ENCODE data around the gene TSSK3.

Gene TSSK3

GRCh38 chr1:32363713-32364112 lies 1.4 kb downstream of the TSSK3 start:
- no peak overlapping the region for H3K4me3 ChIP-seq (ENCODE audit: low read depth, low read length)
- DNase-seq (ENCODE audit: low read depth, low spot score) = no peak
- TF ChIP-seq, protein P1, sequence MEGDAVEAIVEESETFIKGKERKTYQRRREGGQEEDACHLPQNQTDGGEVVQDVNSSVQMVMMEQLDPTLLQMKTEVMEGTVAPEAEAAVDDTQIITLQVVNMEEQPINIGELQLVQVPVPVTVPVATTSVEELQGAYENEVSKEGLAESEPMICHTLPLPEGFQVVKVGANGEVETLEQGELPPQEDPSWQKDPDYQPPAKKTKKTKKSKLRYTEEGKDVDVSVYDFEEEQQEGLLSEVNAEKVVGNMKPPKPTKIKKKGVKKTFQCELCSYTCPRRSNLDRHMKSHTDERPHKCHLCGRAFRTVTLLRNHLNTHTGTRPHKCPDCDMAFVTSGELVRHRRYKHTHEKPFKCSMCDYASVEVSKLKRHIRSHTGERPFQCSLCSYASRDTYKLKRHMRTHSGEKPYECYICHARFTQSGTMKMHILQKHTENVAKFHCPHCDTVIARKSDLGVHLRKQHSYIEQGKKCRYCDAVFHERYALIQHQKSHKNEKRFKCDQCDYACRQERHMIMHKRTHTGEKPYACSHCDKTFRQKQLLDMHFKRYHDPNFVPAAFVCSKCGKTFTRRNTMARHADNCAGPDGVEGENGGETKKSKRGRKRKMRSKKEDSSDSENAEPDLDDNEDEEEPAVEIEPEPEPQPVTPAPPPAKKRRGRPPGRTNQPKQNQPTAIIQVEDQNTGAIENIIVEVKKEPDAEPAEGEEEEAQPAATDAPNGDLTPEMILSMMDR (IDR thresholded peaks at IDR 0.05; ENCODE audit: low read depth, low read length) = no peak
- in situ Hi-C loops (cut with HindIII; ENCODE audit: low sequenced_read_pairs) = no loop called here

GRCh38 chr1:32364836-32365235 lies 2.5 kb downstream of the TSSK3 start:
- DNase-seq (ENCODE audit: low read depth, low spot score) = no peak
- in situ Hi-C loops (cut with HindIII; ENCODE audit: low sequenced_read_pairs) = no loop called here
- TF ChIP-seq, protein P1 (IDR thresholded peaks at IDR 0.05; ENCODE audit: low read depth, low read length) = no peak
- no peak overlapping the region for H3K4me3 ChIP-seq (ENCODE audit: low read depth, low read length)

DNA sequence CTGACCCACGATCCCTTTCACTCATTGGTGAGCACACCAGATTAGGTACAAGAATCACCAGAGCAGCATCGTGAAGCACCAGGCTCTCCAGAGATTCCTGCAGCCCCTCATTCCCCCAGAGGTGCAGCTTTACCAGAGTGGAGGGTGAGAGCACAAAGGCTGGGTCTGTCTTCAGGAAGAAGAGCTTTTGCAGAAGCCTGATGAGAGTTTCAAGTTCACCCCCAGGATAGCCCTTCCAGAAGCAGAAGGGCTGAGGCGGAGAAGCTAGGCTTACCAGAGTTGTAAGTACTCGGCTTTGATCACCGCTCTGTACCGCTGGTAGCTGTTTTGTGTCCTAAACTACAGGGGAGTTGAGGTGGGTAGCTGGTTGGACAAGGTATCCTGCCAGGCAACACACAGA lies 3.1 kb downstream of the TSSK3 start:
- TF ChIP-seq, protein P1 (IDR thresholded peaks at IDR 0.05; ENCODE audit: low read depth, low read length) = no peak
- no peak overlapping the region for H3K4me3 ChIP-seq (ENCODE audit: low read depth, low read length)
- in situ Hi-C loops (cut with HindIII; ENCODE audit: low sequenced_read_pairs) = no loop called here
- DNase-seq (ENCODE audit: low read depth, low spot score) = no peak

GRCh38 chr1:32367912-32368635 lies 5.7 kb downstream of the TSSK3 start:
- DNase-seq (ENCODE audit: low read depth, low spot score) = no peak
- in situ Hi-C loops (cut with HindIII; ENCODE audit: low sequenced_read_pairs) = no loop called here
- H3K4me3 ChIP-seq (ENCODE audit: low read depth, low read length) = no peak overlapping the region
- TF ChIP-seq, protein P1 (IDR thresholded peaks at IDR 0.05; ENCODE audit: low read depth, low read length) = no peak

DNA sequence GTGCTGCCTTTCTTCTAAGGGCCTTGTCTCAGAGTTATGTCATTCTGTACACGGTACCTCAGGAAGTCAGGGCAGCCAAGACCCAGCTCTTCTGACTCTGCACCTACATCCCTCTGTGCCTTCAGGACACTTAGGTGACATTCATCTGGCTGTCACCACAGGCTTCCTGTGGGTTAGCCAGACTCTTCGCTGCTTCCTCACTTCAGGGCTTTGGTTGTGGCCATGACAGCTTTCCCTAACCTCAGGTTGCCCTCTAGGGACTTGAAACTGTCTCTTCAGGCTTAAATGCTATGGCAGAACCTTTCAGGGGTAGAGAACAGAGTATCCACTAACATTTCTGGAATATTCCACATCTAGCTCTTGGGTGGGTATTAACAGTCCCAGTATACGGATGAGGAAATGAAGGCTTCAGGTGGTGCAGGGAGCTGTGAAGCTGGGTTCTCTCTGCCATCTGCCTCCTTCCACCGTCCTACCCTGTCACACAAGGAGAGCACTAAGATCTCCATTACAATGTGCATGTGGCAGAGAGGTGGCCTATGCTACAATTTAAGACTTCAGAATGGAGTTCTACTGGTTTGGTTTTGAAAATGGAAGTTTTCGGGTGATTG lies 9.9 kb downstream of the TSSK3 start:
- DNase-seq (ENCODE audit: low read depth, low spot score) = no peak
- in situ Hi-C loops (cut with HindIII; ENCODE audit: low sequenced_read_pairs) = no loop called here
- TF ChIP-seq, protein P1 (IDR thresholded peaks at IDR 0.05; ENCODE audit: low read depth, low read length) = no peak
- H3K4me3 ChIP-seq (ENCODE audit: low read depth, low read length) = no peak overlapping the region

DNA sequence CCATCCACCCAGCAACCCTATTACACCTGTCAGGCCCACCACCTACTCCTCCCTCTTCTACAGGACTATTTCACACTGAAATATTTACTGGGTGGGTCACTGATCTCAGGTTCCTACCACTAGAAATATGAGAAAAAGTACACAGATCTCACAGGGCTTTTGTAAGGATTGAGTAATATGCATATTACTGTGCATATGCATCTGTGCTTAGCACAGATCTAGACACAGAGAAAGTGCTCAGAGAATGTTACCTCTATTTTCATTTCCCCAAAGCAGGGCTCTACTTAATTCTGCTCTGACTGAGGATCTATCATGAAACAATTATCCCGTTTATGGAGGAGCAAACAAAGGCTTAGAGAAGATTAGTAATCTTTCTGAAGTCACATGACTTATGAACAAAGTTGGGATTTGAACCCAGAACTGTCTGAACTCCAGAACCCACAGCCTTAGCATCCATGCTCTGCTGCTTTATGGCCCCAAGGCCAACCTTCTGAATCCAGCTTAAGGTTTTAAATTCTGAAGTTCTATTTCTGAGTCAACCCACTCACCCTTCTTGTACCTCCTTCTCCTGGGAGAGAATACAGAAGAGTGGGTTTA lies 11.8 kb downstream of the TSSK3 start:
- no peak overlapping the region for H3K4me3 ChIP-seq (ENCODE audit: low read depth, low read length)
- TF ChIP-seq, protein P1 (IDR thresholded peaks at IDR 0.05; ENCODE audit: low read depth, low read length) = no peak
- no peak for DNase-seq (ENCODE audit: low read depth, low spot score)
- in situ Hi-C loops (cut with HindIII; ENCODE audit: low sequenced_read_pairs) = no loop called here

Data from astrocyte of the spinal cord (primary cell).